GM23248 (cell line): ENCODE measurements around the gene TPST1. TPM values are rescaled to one million over a fixed set of nuclear protein-coding genes. Genes with fewer than 3 reads are reported as not detected.

ENCODE experiments used
- DNase-seq: peaks from one replicate; pipeline ENCODE4 v3.0.0-alpha.2; 2015
- H2AFZ ChIP-seq: fragments of 200-600 bp; sonication (generic); 2 replicates; pipeline ENCODE4 v1.6.1; 2016; ENCODE audit warnings: antibody characterized with exemption
- H3F3A ChIP-seq: fragments of 200-600 bp; sonication (generic); 2 replicates; pipeline ENCODE4 v1.6.1; 2016; ENCODE audit warnings: mild to moderate bottlenecking, antibody characterized with exemption, mixed run types; ENCODE audit not compliant: insufficient read depth
- H3K27ac ChIP-seq: fragments of 200-600 bp; sonication (generic); 2 replicates; pipeline ENCODE4 v1.5.1; 2016; ENCODE audit warnings: mild to moderate bottlenecking
- H3K27me3 ChIP-seq: fragments of 200-600 bp; sonication (generic); replicated peaks from 2 replicates; pipeline ENCODE4 v1.6.1; 2016; ENCODE audit warnings: mild to moderate bottlenecking; ENCODE audit not compliant: insufficient read depth
- H3K36me3 ChIP-seq: fragments of 200-600 bp; sonication (generic); 2 replicates; pipeline ENCODE4 v1.6.1; 2016; ENCODE audit warnings: low read depth, mild to moderate bottlenecking
- H3K4me1 ChIP-seq: fragments of 200-600 bp; sonication (generic); 2 replicates; pipeline ENCODE4 v1.6.1; 2016; ENCODE audit warnings: mild to moderate bottlenecking; ENCODE audit not compliant: insufficient read depth
- H3K4me2 ChIP-seq: fragments of 200-600 bp; sonication (generic); one replicate; pipeline ENCODE4 v1.6.1; 2016; ENCODE audit warnings: mild to moderate bottlenecking; ENCODE audit not compliant: unreplicated experiment
- H3K4me3 ChIP-seq: fragments of 200-600 bp; sonication (generic); 2 replicates; pipeline ENCODE4 v1.5.1; 2016; ENCODE audit warnings: mild to moderate bottlenecking
- H3K79me2 ChIP-seq: fragments of 200-600 bp; sonication (generic); 2 replicates; pipeline ENCODE4 v1.6.1; 2016; ENCODE audit warnings: mild to moderate bottlenecking; ENCODE audit not compliant: insufficient read depth
- H3K9ac ChIP-seq: fragments of 200-600 bp; sonication (generic); 2 replicates; pipeline ENCODE4 v1.6.1; 2016; ENCODE audit warnings: mild to moderate bottlenecking
- H3K9me2 ChIP-seq: fragments of 200-600 bp; sonication (generic); 2 replicates; pipeline ENCODE4 v1.6.1; 2016; ENCODE audit warnings: mixed run types, mild to moderate bottlenecking, moderate library complexity; ENCODE audit not compliant: insufficient read depth
- H3K9me3 ChIP-seq: fragments of 200-600 bp; sonication (generic); one replicate; pipeline ENCODE4 v1.6.1; 2017; ENCODE audit warnings: low read depth
- H4K20me1 ChIP-seq: fragments of 200-600 bp; sonication (generic); 2 replicates; pipeline ENCODE4 v1.6.0; 2016; ENCODE audit not compliant: insufficient read depth
- EZH2 ChIP-seq: fragments of 200-600 bp; sonication (generic); IDR thresholded peaks from 2 replicates; pipeline ENCODE4 v1.6.1; 2018; ENCODE audit warnings: antibody characterized with exemption, mild to moderate bottlenecking; ENCODE audit not compliant: insufficient read depth, poor library complexity, severe bottlenecking
- EZH2phosphoT487 ChIP-seq: fragments of 200-600 bp; sonication (generic); IDR thresholded peaks from 2 replicates; pipeline ENCODE4 v1.6.1; 2018; ENCODE audit warnings: antibody characterized with exemption, moderate library complexity, mild to moderate bottlenecking, low read depth; ENCODE audit not compliant: insufficient read depth
- WGBS, 2 experiments: methylation state at CpG; one replicate each; pipeline ENCODE4 v1.1.6; 2015 to 2017; ENCODE audit warnings: low lambda C conversion rate in 2 of 2, low coverage in 1 of 2; ENCODE audit errors: missing lambda C conversion rate in 2 of 2; 5-methylcytosine and 5-hydroxymethylcytosine counted together
- in situ Hi-C: fragments of 300-500 bp; cut with MboI; formaldehyde crosslinking; loops from 2 replicates; pipeline ENCODE4 v1.15.0; 2020
- polyA plus RNA-seq: library from polyadenylated mRNA; unstranded; fragments of >200 nt; fragmentation: Nextera tagmentation; extraction: Ambion mirVana; gene quantifications from 2 replicates; pipeline ENCODE4 v1.2.1, GENCODE V29; 2016
- total RNA-seq: library from RNA; depleted of rRNA; stranded (reverse); fragments of >200 nt; shearing (Covaris generic); gene quantifications from 2 replicates; pipeline ENCODE4 v1.2.3, GENCODE V29; 2014

The TPST1 gene
- total and polyA plus RNA-seq, 2 experiments from 2014 or later: 54.1 to 57.0 TPM

DNA sequence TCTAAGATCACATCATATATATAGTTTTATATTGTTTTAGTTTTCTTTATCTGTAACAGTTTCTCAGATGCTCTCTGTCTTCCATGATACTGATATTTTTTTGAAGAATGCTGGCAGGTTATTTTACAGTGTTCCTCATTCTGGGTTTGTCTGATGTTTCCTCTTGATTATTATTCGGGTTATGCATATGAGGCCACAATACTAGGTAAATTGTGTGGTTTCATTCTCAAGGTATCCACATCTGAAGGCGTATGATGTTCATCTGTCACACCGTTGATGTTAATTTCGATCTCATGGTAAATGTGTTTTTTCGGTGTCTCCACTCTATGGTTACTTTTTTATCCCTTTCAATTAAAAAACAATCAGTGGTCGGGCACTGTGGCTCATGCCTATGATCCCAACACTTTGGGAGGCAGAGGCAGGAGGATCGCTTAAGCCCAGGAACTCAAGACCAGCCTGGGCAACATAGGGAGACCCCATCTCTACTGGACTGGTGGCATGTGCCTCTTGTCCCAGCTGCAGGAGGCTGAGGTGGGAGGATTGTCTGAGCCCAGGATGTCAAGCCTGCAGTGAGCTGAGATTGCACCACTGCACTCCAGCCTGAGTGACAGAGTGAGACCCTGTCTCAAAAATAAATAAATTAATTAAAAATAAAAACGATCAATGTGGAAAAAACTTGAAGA, 108.9 kb downstream of the TPST1 start:
- Histone ChIP-seq H3K4me3 (no peak overlapping the region), H3K4me2 (no peak overlapping the region), H3K9ac (no peak overlapping the region), H3K36me3 (peaks cover 3% of the 10 kb centered on the region; the same call in 1 of the 2 replicates), H2AFZ (no peak overlapping the region), H3K4me1 (no peaks in the 10 kb centered on the region), H3K79me2 (peaks cover 97% of the 10 kb centered on the region), H3K27ac (no peak overlapping the region), H3K27me3 (no peaks in the 10 kb centered on the region), H3K9me3 (no peaks in the 10 kb centered on the region), H3F3A (no peaks in the 10 kb centered on the region), H4K20me1 (no peaks in the 10 kb centered on the region), H3K9me2 (no peaks in the 10 kb centered on the region)
- WGBS, 2 experiments: 89 to 91% methylated on average over 8 of the region's 8 CpGs
- DNase-seq: no peak
- in situ Hi-C loops: no loop called here
- no peak for TF ChIP-seq EZH2phosphoT487
- no peak for TF ChIP-seq EZH2

DNA sequence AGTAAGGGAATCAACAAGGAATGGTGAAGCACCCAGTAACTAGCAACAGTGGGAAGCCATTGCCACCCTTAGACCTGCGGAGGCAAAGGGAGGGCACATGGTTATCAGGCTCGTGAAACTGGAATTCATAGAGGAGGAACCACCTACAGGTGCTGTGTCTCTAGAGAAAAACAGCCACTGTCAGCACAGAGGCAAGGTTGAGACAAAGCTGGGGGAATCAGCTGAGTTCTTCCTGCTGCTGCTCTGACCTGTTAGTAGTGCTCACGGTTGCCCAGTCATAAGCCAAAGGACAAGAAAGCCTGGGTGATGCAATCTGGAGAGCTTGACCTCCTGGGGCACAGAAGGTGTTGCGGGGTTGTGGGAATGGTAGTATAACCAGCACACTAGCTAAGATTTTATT, 110.1 kb downstream of the TPST1 start:
- no peak for TF ChIP-seq EZH2phosphoT487
- TF ChIP-seq EZH2: no peak
- Histone ChIP-seq H3K36me3 (peaks cover 3% of the 10 kb centered on the region; the same call in 1 of the 2 replicates), H3K9ac (no peak overlapping the region), H3K27ac (no peak overlapping the region), H4K20me1 (no peaks in the 10 kb centered on the region), H3K27me3 (no peaks in the 10 kb centered on the region), H3K4me2 (no peak overlapping the region), H2AFZ (no peak overlapping the region), H3K9me3 (no peaks in the 10 kb centered on the region), H3K9me2 (no peaks in the 10 kb centered on the region), H3K4me1 (no peaks in the 10 kb centered on the region), H3K79me2 (peaks cover 95% of the 10 kb centered on the region), H3K4me3 (no peak overlapping the region), H3F3A (no peaks in the 10 kb centered on the region)
- WGBS, 2 experiments: 79 to 80% methylated on average over 4 of the region's 4 CpGs
- in situ Hi-C loops: no loop called here
- DNase-seq: no peak

- Histone ChIP-seq H4K20me1 (no peaks in the 10 kb centered on the region), H3K4me1 (no peaks in the 10 kb centered on the region), H3K36me3 (no peaks in the 10 kb centered on the region), H3F3A (no peaks in the 10 kb centered on the region; the same call in 1 of the 2 replicates), H2AFZ (no peak overlapping the region), H3K4me3 (no peak overlapping the region), H3K79me2 (peaks cover 89% of the 10 kb centered on the region), H3K4me2 (no peak overlapping the region), H3K9me3 (no peaks in the 10 kb centered on the region), H3K27ac (no peak overlapping the region), H3K9ac (no peak overlapping the region), H3K27me3 (no peaks in the 10 kb centered on the region), H3K9me2 (no peaks in the 10 kb centered on the region)
- 66 to 69% methylated on average over 1 of the region's 1 CpG for WGBS, 2 experiments
- TF ChIP-seq EZH2: no peak
- TF ChIP-seq EZH2phosphoT487: no peak
- in situ Hi-C loops: no loop called here
- DNase-seq: no peak
Measured at GRCh38 chr7:66319407-66319979, 114.4 kb downstream of the TPST1 start.

GRCh38 chr7:66321283-66321682, 116.1 kb downstream of the TPST1 start:
- H3K27ac ChIP-seq: no peak overlapping the region
- no peaks in the 10 kb centered on the region for H3K36me3 ChIP-seq
- H3K9ac ChIP-seq: no peak overlapping the region
- H3K79me2 ChIP-seq: peaks cover 90% of the 10 kb centered on the region
- in situ Hi-C loops: no loop called here
- no peak overlapping the region for H2AFZ ChIP-seq
- peaks cover 3% of the 10 kb centered on the region for H3F3A ChIP-seq
- H4K20me1 ChIP-seq: no peaks in the 10 kb centered on the region
- no peak overlapping the region for H3K4me3 ChIP-seq
- peaks cover 4% of the 10 kb centered on the region for H3K4me1 ChIP-seq
- no peak for DNase-seq
- H3K9me2 ChIP-seq: no peaks in the 10 kb centered on the region
- TF ChIP-seq EZH2 (no peak), EZH2phosphoT487 (no peak)
- H3K27me3 ChIP-seq: no peaks in the 10 kb centered on the region
- H3K9me3 ChIP-seq: no peaks in the 10 kb centered on the region
- no peak overlapping the region for H3K4me2 ChIP-seq
